Astrocyte (in vitro differentiated cells and primary cell): ENCODE data around the gene CCR3. TPM values are rescaled to one million over a fixed set of nuclear protein-coding genes. Genes with fewer than 3 reads are reported as not detected.

Experiments used
- DNase-seq: peaks from one replicate; pipeline ENCODE4 v3.0.0-alpha.2; 2010; ENCODE audit warnings: low read depth
- FAIRE-seq: peaks from 2 replicates; lab custom pipeline; 2011; peaks lifted over from hg19 to GRCh38; lab: Jason Lieb, UNC
- H2AFZ ChIP-seq: 2 replicates; pipeline ENCODE4 v1.6.0; 2012; ENCODE audit warnings: low read depth, low read length, inconsistent platforms
- H3K27ac ChIP-seq: 2 replicates; pipeline ENCODE4 v1.5.1; 2011; ENCODE audit warnings: low read depth, low read length, inconsistent platforms
- H3K27me3 ChIP-seq: 2 replicates; pipeline ENCODE4 v1.6.0; 2011; ENCODE audit warnings: low read length, inconsistent platforms; ENCODE audit not compliant: insufficient read depth
- H3K36me3 ChIP-seq: 2 replicates; pipeline ENCODE4 v1.5.1; 2011; ENCODE audit warnings: low read length, inconsistent platforms; ENCODE audit not compliant: insufficient read depth
- H3K4me1 ChIP-seq: 2 replicates; pipeline ENCODE4 v1.5.1; 2011; ENCODE audit warnings: low read length, inconsistent platforms; ENCODE audit not compliant: insufficient read depth
- H3K4me2 ChIP-seq: 2 replicates; pipeline ENCODE4 v1.6.0; 2012; ENCODE audit warnings: low read length, inconsistent platforms
- H3K4me3 ChIP-seq: 2 replicates; pipeline ENCODE4 v1.5.1; 2011; ENCODE audit warnings: low read depth, mild to moderate bottlenecking, low read length, inconsistent platforms; ENCODE audit not compliant: insufficient read depth
- H3K79me2 ChIP-seq: 2 replicates; pipeline ENCODE4 v1.6.0; 2012; ENCODE audit warnings: mild to moderate bottlenecking, low read length, inconsistent platforms; ENCODE audit not compliant: insufficient read depth
- H3K9ac ChIP-seq: 2 replicates; pipeline ENCODE4 v1.6.0; 2012; ENCODE audit warnings: mild to moderate bottlenecking, low read length, inconsistent platforms
- H3K9me3 ChIP-seq: 2 replicates; pipeline ENCODE4 v1.5.1; 2012; ENCODE audit warnings: low read depth, mild to moderate bottlenecking, low read length, inconsistent platforms; ENCODE audit not compliant: insufficient read depth
- H4K20me1 ChIP-seq: 2 replicates; pipeline ENCODE4 v1.6.0; 2012; ENCODE audit warnings: low read length, inconsistent platforms; ENCODE audit not compliant: insufficient read depth
- H3K27ac Mint-ChIP-seq: one replicate; pipeline ENCODE4 v1.8.0; 2021; ENCODE audit warnings: mild to moderate bottlenecking, mixed read lengths; ENCODE audit not compliant: unreplicated experiment
- H3K27me3 Mint-ChIP-seq: one replicate; pipeline ENCODE4 v1.8.0; 2021; ENCODE audit warnings: low read depth, mixed read lengths; ENCODE audit not compliant: unreplicated experiment
- H3K36me3 Mint-ChIP-seq: one replicate; pipeline ENCODE4 v1.8.0; 2021; ENCODE audit warnings: low read depth, mixed read lengths; ENCODE audit not compliant: unreplicated experiment
- H3K4me1 Mint-ChIP-seq: one replicate; pipeline ENCODE4 v1.8.0; 2021; ENCODE audit warnings: low read depth, mixed read lengths; ENCODE audit not compliant: unreplicated experiment
- H3K4me3 Mint-ChIP-seq: one replicate; pipeline ENCODE4 v1.8.0; 2021; ENCODE audit warnings: mild to moderate bottlenecking, moderate library complexity, mixed read lengths; ENCODE audit not compliant: unreplicated experiment
- H3K9me3 Mint-ChIP-seq: one replicate; pipeline ENCODE4 v1.8.0; 2021; ENCODE audit warnings: mild to moderate bottlenecking, mixed read lengths; ENCODE audit not compliant: unreplicated experiment
- EZH2 ChIP-seq: IDR thresholded peaks from 2 replicates; pipeline ENCODE4 v1.6.1; 2012; ENCODE audit warnings: mild to moderate bottlenecking, low read length, inconsistent platforms; ENCODE audit not compliant: insufficient read depth
- total RNA-seq: library from RNA; stranded (reverse); gene quantifications from 2 replicates; pipeline ENCODE4 v1.2.1, GENCODE V29; 2021
- TF ChIP-seq, protein P1 (sequence below): IDR thresholded peaks from 2 replicates; pipeline ENCODE4 v1.5.1; 2011; ENCODE audit warnings: low read depth, mild to moderate bottlenecking, inconsistent platforms, low read length, moderate library complexity; ENCODE audit not compliant: insufficient read depth

Gene CCR3
- total RNA-seq, 1 donor from 2014 or later = not detected

DNA sequence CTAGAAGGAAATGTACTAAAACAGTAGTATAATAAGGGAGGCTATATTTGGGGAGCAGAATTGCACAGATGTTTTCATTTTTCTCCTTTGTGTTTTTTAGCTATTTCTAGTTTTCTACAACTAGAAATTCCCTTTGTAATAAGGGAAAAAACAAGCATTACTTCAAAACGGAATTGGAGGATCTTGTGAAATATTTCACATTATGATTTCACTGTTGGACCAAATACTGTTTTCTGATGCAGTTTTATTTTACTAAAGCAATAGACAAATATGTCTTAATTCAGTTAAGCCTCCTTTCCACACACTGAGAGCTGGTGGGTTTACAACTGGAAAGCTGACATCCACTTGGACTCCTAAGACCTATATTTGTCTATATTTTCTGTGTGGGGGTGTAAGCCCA lies 41.5 kb upstream of the CCR3 start:
- Histone ChIP-seq H3K9me3 (no peaks in the 10 kb centered on the region), H4K20me1 (no peaks in the 10 kb centered on the region), H3K9ac (no peak overlapping the region), H3K4me1 (no peaks in the 10 kb centered on the region), H3K36me3 (no peaks in the 10 kb centered on the region), H3K79me2 (no peaks in the 10 kb centered on the region), H3K4me3 (no peak overlapping the region), H3K4me2 (no peak overlapping the region), H3K27me3 (peaks cover 2% of the 10 kb centered on the region), H3K27ac (no peak overlapping the region), H2AFZ (no peak overlapping the region)
- no peaks in the 10 kb centered on the region for H3K36me3 Mint-ChIP-seq
- no peak overlapping the region for H3K27ac Mint-ChIP-seq
- DNase-seq (no peak), FAIRE-seq (no peak)
- H3K27me3 Mint-ChIP-seq = peaks cover 3% of the 10 kb centered on the region
- H3K4me1 Mint-ChIP-seq = no peaks in the 10 kb centered on the region
- H3K9me3 Mint-ChIP-seq = no peaks in the 10 kb centered on the region
- no peak overlapping the region for H3K4me3 Mint-ChIP-seq
- TF ChIP-seq, protein P1, sequence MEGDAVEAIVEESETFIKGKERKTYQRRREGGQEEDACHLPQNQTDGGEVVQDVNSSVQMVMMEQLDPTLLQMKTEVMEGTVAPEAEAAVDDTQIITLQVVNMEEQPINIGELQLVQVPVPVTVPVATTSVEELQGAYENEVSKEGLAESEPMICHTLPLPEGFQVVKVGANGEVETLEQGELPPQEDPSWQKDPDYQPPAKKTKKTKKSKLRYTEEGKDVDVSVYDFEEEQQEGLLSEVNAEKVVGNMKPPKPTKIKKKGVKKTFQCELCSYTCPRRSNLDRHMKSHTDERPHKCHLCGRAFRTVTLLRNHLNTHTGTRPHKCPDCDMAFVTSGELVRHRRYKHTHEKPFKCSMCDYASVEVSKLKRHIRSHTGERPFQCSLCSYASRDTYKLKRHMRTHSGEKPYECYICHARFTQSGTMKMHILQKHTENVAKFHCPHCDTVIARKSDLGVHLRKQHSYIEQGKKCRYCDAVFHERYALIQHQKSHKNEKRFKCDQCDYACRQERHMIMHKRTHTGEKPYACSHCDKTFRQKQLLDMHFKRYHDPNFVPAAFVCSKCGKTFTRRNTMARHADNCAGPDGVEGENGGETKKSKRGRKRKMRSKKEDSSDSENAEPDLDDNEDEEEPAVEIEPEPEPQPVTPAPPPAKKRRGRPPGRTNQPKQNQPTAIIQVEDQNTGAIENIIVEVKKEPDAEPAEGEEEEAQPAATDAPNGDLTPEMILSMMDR = no peak

DNA sequence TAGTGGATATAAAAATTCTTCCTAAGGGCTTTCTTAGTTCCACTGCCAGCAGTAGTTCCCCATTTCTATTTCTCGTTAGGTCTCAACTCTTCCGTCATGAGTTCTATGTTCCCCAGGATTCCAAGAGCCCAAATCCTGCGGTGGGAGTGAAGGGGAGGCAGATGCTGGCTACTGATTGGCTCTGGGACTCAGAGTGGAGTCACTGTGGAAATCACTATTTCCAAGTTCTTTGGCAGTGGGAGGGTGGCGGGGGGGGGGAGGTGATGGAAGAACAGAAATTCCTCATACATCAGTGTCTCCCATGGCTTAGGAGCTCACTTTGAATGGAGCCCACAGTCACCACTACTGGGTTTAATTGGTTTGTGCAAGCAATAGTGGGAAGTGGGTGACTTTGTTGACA lies 39.7 kb upstream of the CCR3 start:
- no peaks in the 10 kb centered on the region for H3K9me3 Mint-ChIP-seq
- no peak for FAIRE-seq
- peaks cover 3% of the 10 kb centered on the region for H3K27me3 Mint-ChIP-seq

DNA sequence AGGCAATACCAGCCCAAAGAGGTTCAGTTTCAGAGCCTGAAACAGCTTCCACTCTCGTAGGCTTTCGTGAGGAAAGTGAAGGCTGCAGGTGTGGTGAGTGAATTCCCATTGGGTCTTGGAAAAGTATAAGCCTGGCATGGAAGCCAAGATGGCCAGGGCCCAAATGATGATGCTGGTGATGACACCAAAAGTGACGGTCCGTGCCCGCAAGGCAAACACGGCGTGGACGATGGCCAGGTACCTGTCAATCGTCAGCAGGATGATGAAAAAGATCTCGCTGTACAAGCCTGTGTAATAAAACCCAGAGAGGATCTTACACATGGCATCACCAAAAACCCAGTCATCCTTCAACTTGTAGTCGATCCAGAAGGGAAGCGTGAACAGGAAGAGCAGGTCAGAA lies 38.6 kb upstream of the CCR3 start:
- Histone ChIP-seq H4K20me1 (no peaks in the 10 kb centered on the region), H3K4me3 (no peak overlapping the region), H3K4me2 (no peak overlapping the region), H3K9me3 (no peaks in the 10 kb centered on the region), H3K27ac (no peak overlapping the region), H3K9ac (no peak overlapping the region), H2AFZ (no peak overlapping the region), H3K4me1 (no peaks in the 10 kb centered on the region), H3K27me3 (peaks cover 2% of the 10 kb centered on the region), H3K36me3 (no peaks in the 10 kb centered on the region), H3K79me2 (no peaks in the 10 kb centered on the region)
- no peaks in the 10 kb centered on the region for H3K9me3 Mint-ChIP-seq
- H3K4me3 Mint-ChIP-seq = no peak overlapping the region
- TF ChIP-seq, protein P1 = no peak
- TF ChIP-seq EZH2 = no peak
- FAIRE-seq (no peak), DNase-seq (no peak)
- peaks cover 3% of the 10 kb centered on the region for H3K27me3 Mint-ChIP-seq
- no peak overlapping the region for H3K27ac Mint-ChIP-seq
- H3K4me1 Mint-ChIP-seq = peaks cover 4% of the 10 kb centered on the region
- H3K36me3 Mint-ChIP-seq = no peaks in the 10 kb centered on the region

More for the DNA sequence above, 39.7 kb upstream of the CCR3 start:
- Mint-ChIP-seq H3K4me1 (no peaks in the 10 kb centered on the region), H3K4me3 (no peak overlapping the region), H3K36me3 (no peaks in the 10 kb centered on the region), H3K27ac (no peak overlapping the region)
- H3K4me1 ChIP-seq = no peaks in the 10 kb centered on the region
- no peak overlapping the region for H3K9ac ChIP-seq
- H3K4me3 ChIP-seq = no peak overlapping the region
- DNase-seq = no peak
- no peaks in the 10 kb centered on the region for H3K79me2 ChIP-seq
- H3K36me3 ChIP-seq = no peaks in the 10 kb centered on the region
- TF ChIP-seq, protein P1 = no peak
- TF ChIP-seq EZH2 = no peak
- no peak overlapping the region for H3K27ac ChIP-seq
- H4K20me1 ChIP-seq = no peaks in the 10 kb centered on the region
- H3K4me2 ChIP-seq = no peak overlapping the region
- H3K27me3 ChIP-seq = peaks cover 2% of the 10 kb centered on the region
- no peaks in the 10 kb centered on the region for H3K9me3 ChIP-seq
- no peak overlapping the region for H2AFZ ChIP-seq
